Measurements from ENCODE around the gene ORC4. TPM values are rescaled to one million over a fixed set of nuclear protein-coding genes. Genes with fewer than 3 reads are reported as not detected.
"Not testable (repeated sequence)": the region's sequence is repeated elsewhere in the genome, so short reads cannot be mapped to it uniquely, and the experiment has no call there.

Gene ORC4
- polyA plus RNA-seq, 3 donors = 30.2 to 34.0 (median 33.1) TPM

GRCh38 chr2:147998203-147998602 lies 22.3 kb downstream of the ORC4 start:
- H3K9ac ChIP-seq (ENCODE audit: insufficient read depth, low read length, poor library complexity, severe bottlenecking) = no peak overlapping the region
- H3K79me2 ChIP-seq (ENCODE audit: insufficient read depth, low read length) = peaks cover 55% of the 10 kb centered on the region
- peaks cover 33% of the 10 kb centered on the region for H4K20me1 ChIP-seq (ENCODE audit: insufficient read depth, low read length)
- H3K9me3 Mint-ChIP-seq = peaks cover 19 to 27% (median 24%) of the 10 kb centered on the region in 7 donors
- no peaks in the 10 kb centered on the region for H3K4me1 ChIP-seq (ENCODE audit: control insufficient read depth in 1 of 2, insufficient read depth in 2 of 2, low read length in 2 of 2)
- peaks cover 10 to 12% of the 10 kb centered on the region in 2 donors for H3K9me3 ChIP-seq (replicated peaks in 1 of 2; ENCODE audit: control insufficient read depth in 1 of 2, insufficient read depth in 1 of 2, low read length in 2 of 2)
- H3K4me3 Mint-ChIP-seq = no peak overlapping the region
- no peaks in the 10 kb centered on the region for H3K4me1 Mint-ChIP-seq
- no peaks in the 10 kb centered on the region for H3K27me3 ChIP-seq (ENCODE audit: control insufficient read depth in 2 of 2, insufficient read depth in 2 of 2, low read length in 2 of 2)
- H2AFZ ChIP-seq (ENCODE audit: insufficient read depth, low read depth, low read length, poor library complexity, severe bottlenecking) = no peak overlapping the region
- peak overlapping the region in 1 of 7 donors; percentile 81 for H3K27ac Mint-ChIP-seq
- no peak overlapping the region for H3K4me3 ChIP-seq (replicated peaks in 1 of 3; ENCODE audit: low read depth in 2 of 3, low read length in 3 of 3)
- H3K27me3 Mint-ChIP-seq (ENCODE audit: low read depth in 3 of 3) = peaks cover 0 to 1% (median 0%) of the 10 kb centered on the region in 3 donors
- intact Hi-C loops (cut with micrococcal nuclease) = no loop called here
- 100% methylated on average over 1 of the region's 4 CpGs for WGBS (ENCODE audit: insufficient coverage)
- TF ChIP-seq, protein P1, sequence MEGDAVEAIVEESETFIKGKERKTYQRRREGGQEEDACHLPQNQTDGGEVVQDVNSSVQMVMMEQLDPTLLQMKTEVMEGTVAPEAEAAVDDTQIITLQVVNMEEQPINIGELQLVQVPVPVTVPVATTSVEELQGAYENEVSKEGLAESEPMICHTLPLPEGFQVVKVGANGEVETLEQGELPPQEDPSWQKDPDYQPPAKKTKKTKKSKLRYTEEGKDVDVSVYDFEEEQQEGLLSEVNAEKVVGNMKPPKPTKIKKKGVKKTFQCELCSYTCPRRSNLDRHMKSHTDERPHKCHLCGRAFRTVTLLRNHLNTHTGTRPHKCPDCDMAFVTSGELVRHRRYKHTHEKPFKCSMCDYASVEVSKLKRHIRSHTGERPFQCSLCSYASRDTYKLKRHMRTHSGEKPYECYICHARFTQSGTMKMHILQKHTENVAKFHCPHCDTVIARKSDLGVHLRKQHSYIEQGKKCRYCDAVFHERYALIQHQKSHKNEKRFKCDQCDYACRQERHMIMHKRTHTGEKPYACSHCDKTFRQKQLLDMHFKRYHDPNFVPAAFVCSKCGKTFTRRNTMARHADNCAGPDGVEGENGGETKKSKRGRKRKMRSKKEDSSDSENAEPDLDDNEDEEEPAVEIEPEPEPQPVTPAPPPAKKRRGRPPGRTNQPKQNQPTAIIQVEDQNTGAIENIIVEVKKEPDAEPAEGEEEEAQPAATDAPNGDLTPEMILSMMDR (IDR thresholded peaks at IDR 0.05) = no peak
- no peak for DNase-seq
- H3K36me3 Mint-ChIP-seq = peaks cover 17 to 28% of the 10 kb centered on the region in 2 donors
- peaks cover 0 to 23% of the 10 kb centered on the region in 2 donors for H3K36me3 ChIP-seq (replicated peaks in 1 of 2; ENCODE audit: control insufficient read depth in 1 of 2, insufficient read depth in 2 of 2, low read length in 2 of 2)
- H3K27ac ChIP-seq (ENCODE audit: low read depth in 1 of 2, low read length in 2 of 2) = no peak overlapping the region
- no peak overlapping the region for H3K4me2 ChIP-seq (replicated peaks; ENCODE audit: extremely low read depth, low read length, poor library complexity, severe bottlenecking)

DNA sequence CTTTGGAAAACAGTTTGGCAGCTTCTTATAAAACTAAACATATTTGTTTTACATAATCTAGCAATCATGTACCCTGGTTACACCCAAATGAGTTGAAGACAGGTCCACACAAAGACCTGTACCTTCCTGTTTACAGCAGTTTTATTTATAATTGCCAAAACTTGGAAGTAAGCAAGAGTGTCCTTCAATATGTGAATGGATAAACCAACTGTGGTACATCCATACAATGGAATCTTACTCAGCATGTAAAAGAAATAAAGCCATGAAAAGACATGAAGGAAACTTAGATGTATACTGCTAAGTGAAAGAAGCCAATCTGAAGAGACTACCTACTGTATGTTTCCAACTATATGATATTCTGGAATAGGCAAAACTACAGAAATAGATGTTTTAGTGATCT lies 23.7 kb downstream of the ORC4 start:
- Mint-ChIP-seq H3K4me3 (no peak overlapping the region), H3K27me3 (ENCODE audit: low read depth in 3 of 3) (peaks cover 0 to 1% (median 0%) of the 10 kb centered on the region in 3 donors), H3K4me1 (peaks cover 5% of the 10 kb centered on the region), H3K27ac (no peak overlapping the region), H3K9me3 (peaks cover 6 to 17% (median 14%) of the 10 kb centered on the region in 7 donors), H3K36me3 (peaks cover 13 to 23% of the 10 kb centered on the region in 2 donors)
- no peak overlapping the region for H3K4me2 ChIP-seq (replicated peaks; ENCODE audit: extremely low read depth, low read length, poor library complexity, severe bottlenecking)
- H3K79me2 ChIP-seq (ENCODE audit: insufficient read depth, low read length) = peaks cover 58% of the 10 kb centered on the region
- peaks cover 47% of the 10 kb centered on the region for H4K20me1 ChIP-seq (ENCODE audit: insufficient read depth, low read length)
- no peak overlapping the region for H3K27ac ChIP-seq (ENCODE audit: low read depth in 1 of 2, low read length in 2 of 2)
- no peaks in the 10 kb centered on the region for H3K27me3 ChIP-seq (ENCODE audit: control insufficient read depth in 2 of 2, insufficient read depth in 2 of 2, low read length in 2 of 2)
- H3K36me3 ChIP-seq (replicated peaks in 1 of 2; ENCODE audit: control insufficient read depth in 1 of 2, insufficient read depth in 2 of 2, low read length in 2 of 2) = peaks cover 0 to 23% of the 10 kb centered on the region in 2 donors
- intact Hi-C loops (cut with micrococcal nuclease) = no loop called here
- no peak overlapping the region for H3K4me3 ChIP-seq (replicated peaks in 1 of 3; ENCODE audit: low read depth in 2 of 3, low read length in 3 of 3)
- peaks cover 10 to 12% of the 10 kb centered on the region in 2 donors for H3K9me3 ChIP-seq (replicated peaks in 1 of 2; ENCODE audit: control insufficient read depth in 1 of 2, insufficient read depth in 1 of 2, low read length in 2 of 2)
- no peak for DNase-seq
- H2AFZ ChIP-seq (ENCODE audit: insufficient read depth, low read depth, low read length, poor library complexity, severe bottlenecking) = no peak overlapping the region
- no peaks in the 10 kb centered on the region for H3K4me1 ChIP-seq (ENCODE audit: control insufficient read depth in 1 of 2, insufficient read depth in 2 of 2, low read length in 2 of 2)
- TF ChIP-seq, protein P1 (IDR thresholded peaks at IDR 0.05) = no peak
- no peak overlapping the region for H3K9ac ChIP-seq (ENCODE audit: insufficient read depth, low read length, poor library complexity, severe bottlenecking)

GRCh38 chr2:147994965-147995364 lies 25.6 kb downstream of the ORC4 start:
- Mint-ChIP-seq H3K9me3 (peaks cover 6 to 17% (median 13%) of the 10 kb centered on the region in 7 donors), H3K36me3 (peaks cover 12 to 23% of the 10 kb centered on the region in 2 donors)
- WGBS (ENCODE audit: insufficient coverage) = 100% methylated on average over 7 of the region's 7 CpGs
- H3K27me3 ChIP-seq (ENCODE audit: control insufficient read depth in 2 of 2, insufficient read depth in 2 of 2, low read length in 2 of 2); H3K27ac ChIP-seq (ENCODE audit: low read depth in 1 of 2, low read length in 2 of 2); H3K27ac Mint-ChIP-seq; H2AFZ ChIP-seq (ENCODE audit: insufficient read depth, low read depth, low read length, poor library complexity, severe bottlenecking); H3K4me2 ChIP-seq (replicated peaks; ENCODE audit: extremely low read depth, low read length, poor library complexity, severe bottlenecking); H3K27me3 Mint-ChIP-seq (ENCODE audit: low read depth in 3 of 3); H3K9ac ChIP-seq (ENCODE audit: insufficient read depth, low read length, poor library complexity, severe bottlenecking); intact Hi-C loops (cut with micrococcal nuclease); DNase-seq; H3K4me1 Mint-ChIP-seq; H3K4me1 ChIP-seq (ENCODE audit: control insufficient read depth in 1 of 2, insufficient read depth in 2 of 2, low read length in 2 of 2); H3K4me3 Mint-ChIP-seq; H3K4me3 ChIP-seq (replicated peaks in 1 of 3; ENCODE audit: low read depth in 2 of 3, low read length in 3 of 3): not testable (repeated sequence)
- Histone ChIP-seq H3K9me3 (replicated peaks in 1 of 2; ENCODE audit: control insufficient read depth in 1 of 2, insufficient read depth in 1 of 2, low read length in 2 of 2) (peaks cover 10 to 12% of the 10 kb centered on the region in 2 donors), H3K36me3 (replicated peaks in 1 of 2; ENCODE audit: control insufficient read depth in 1 of 2, insufficient read depth in 2 of 2, low read length in 2 of 2) (peaks cover 0 to 23% of the 10 kb centered on the region in 2 donors), H3K79me2 (ENCODE audit: insufficient read depth, low read length) (peaks cover 52% of the 10 kb centered on the region), H4K20me1 (ENCODE audit: insufficient read depth, low read length) (peaks cover 49% of the 10 kb centered on the region)

All from CD14-positive monocyte (primary cell).